Measurements from ENCODE around the gene SPECC1L. TPM values are rescaled to one million over a fixed set of nuclear protein-coding genes. Genes with fewer than 3 reads are reported as not detected.
"Not testable (repeated sequence)": the region's sequence is repeated elsewhere in the genome, so short reads cannot be mapped to it uniquely, and the experiment has no call there.

Gene SPECC1L
- total RNA-seq, 1 experiment from 2014 or later: 14.1 TPM

DNA sequence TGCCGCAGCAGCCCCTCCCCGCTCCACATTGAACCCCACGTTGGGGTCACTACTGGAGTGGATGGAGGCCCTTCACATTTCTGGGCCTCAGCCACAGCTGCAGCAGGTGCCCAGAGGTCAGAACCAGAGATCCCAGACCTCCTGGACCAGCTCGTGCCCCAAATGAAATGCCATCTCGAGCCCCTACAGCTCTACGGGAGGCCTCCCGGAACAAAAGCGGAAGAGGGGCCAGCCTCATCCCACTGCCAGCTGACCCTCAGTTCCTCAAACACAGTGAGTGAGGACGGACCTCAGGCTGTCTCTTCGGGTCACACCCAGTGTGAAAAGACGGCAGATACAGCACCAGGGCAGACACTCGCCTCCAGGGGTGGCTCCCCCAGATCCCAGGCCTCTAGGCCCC lies 17.5 kb upstream of the SPECC1L start:
- CTCF ChIA-PET; H4K20me1 ChIP-seq (ENCODE audit: low read length); H3K4me3 ChIP-seq (ENCODE audit: low read length); H3K36me3 ChIP-seq (ENCODE audit: low read depth, low read length); H3K9me2 ChIP-seq (replicated peaks; ENCODE audit: low read length); H3K79me2 ChIP-seq (ENCODE audit: low read length); H3K27me3 ChIP-seq (ENCODE audit: low read length); H3K4me1 ChIP-seq (ENCODE audit: insufficient read depth, low read length); H3K9me3 ChIP-seq (ENCODE audit: low read length); intact Hi-C loops (cut with micrococcal nuclease); BruUV-seq (replicated peaks); H3K9ac ChIP-seq (ENCODE audit: low read length); POLR2A ChIA-PET (ENCODE audit: unreplicated experiment); H3F3A ChIP-seq (ENCODE audit: low read length, unreplicated experiment); H3K27ac ChIP-seq (ENCODE audit: low read length); ATAC-seq; H3K4me2 ChIP-seq (ENCODE audit: low read length); H2AFZ ChIP-seq (ENCODE audit: low read length); DNase-seq: not testable (repeated sequence)

DNA sequence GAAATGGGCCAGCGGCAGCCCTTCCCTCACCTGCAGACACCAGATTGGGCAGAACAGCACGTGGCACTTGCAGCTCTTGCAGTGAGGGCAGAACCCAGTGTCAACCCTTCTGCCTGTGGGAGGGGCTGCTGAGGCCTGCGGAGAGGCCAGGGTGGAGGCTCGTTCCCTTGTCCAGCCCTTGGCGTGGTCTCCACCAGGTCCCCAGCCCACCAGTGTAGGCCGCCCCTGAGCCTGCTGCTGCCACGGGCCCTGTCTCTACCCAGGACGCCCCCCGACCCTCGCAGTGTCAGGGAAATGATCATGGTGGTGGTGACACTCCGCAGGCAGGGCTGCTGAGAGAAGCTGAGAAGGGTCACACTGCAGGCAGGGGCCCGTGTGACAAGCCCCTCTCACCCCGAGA lies 14.5 kb upstream of the SPECC1L start:
- H3F3A ChIP-seq (ENCODE audit: low read length, unreplicated experiment); BruUV-seq (replicated peaks); H4K20me1 ChIP-seq (ENCODE audit: low read length); DNase-seq; H3K27me3 ChIP-seq (ENCODE audit: low read length); H3K9me2 ChIP-seq (replicated peaks; ENCODE audit: low read length); H3K79me2 ChIP-seq (ENCODE audit: low read length); intact Hi-C loops (cut with micrococcal nuclease); H3K4me1 ChIP-seq (ENCODE audit: insufficient read depth, low read length); H3K4me3 ChIP-seq (ENCODE audit: low read length); H3K36me3 ChIP-seq (ENCODE audit: low read depth, low read length); H3K4me2 ChIP-seq (ENCODE audit: low read length); H3K9ac ChIP-seq (ENCODE audit: low read length); H3K27ac ChIP-seq (ENCODE audit: low read length); H3K9me3 ChIP-seq (ENCODE audit: low read length); H2AFZ ChIP-seq (ENCODE audit: low read length); CTCF ChIA-PET; POLR2A ChIA-PET (ENCODE audit: unreplicated experiment); ATAC-seq: not testable (repeated sequence)

DNA sequence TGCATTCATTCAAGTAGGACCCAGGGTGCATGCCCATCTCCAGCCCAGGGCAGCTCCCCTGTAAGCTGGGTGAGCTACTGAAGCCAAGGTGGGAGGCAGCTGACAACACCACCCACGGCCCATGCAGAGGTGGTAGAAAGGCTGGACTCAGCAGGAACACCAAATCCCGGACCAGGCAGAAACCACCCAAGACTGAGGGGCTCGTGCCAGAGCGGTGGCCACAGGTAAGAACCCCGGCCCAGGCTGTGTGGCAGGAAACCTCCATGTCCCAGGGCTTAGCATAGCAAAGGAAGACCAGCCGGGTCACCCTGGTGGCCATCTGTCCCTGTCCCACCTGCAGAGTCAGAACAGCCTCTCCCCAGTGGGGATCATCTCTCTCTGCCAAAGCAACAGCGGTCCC lies 13.9 kb upstream of the SPECC1L start:
- H3K36me3 ChIP-seq (ENCODE audit: low read depth, low read length); DNase-seq; H2AFZ ChIP-seq (ENCODE audit: low read length); H3K4me3 ChIP-seq (ENCODE audit: low read length); H3K27ac ChIP-seq (ENCODE audit: low read length); H4K20me1 ChIP-seq (ENCODE audit: low read length); H3K27me3 ChIP-seq (ENCODE audit: low read length); H3K4me1 ChIP-seq (ENCODE audit: insufficient read depth, low read length); H3K9ac ChIP-seq (ENCODE audit: low read length); BruUV-seq (replicated peaks); H3K9me2 ChIP-seq (replicated peaks; ENCODE audit: low read length); H3K9me3 ChIP-seq (ENCODE audit: low read length); CTCF ChIA-PET; intact Hi-C loops (cut with micrococcal nuclease); H3K4me2 ChIP-seq (ENCODE audit: low read length); ATAC-seq; H3K79me2 ChIP-seq (ENCODE audit: low read length); H3F3A ChIP-seq (ENCODE audit: low read length, unreplicated experiment); POLR2A ChIA-PET (ENCODE audit: unreplicated experiment): not testable (repeated sequence)

DNA sequence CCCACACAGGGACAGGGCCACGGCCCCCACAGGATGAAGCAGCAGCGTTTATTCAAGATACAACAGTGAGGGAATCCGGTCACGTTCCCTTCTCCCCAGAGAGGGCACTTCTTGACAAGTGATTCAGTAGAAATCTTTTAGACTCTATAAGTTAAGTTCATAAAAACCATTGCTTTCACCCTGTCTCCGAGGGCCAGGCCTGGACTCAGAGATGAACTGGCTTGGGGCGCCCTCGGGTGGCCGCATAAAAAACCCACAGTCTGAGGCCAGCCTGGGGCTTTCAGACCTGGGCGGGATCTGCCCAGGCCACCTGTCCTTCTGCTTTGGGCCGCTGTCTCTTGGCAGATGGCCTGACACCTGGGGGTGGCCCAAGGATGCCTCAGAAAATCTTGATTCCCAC lies 11.2 kb upstream of the SPECC1L start:
- H3K27me3 ChIP-seq (ENCODE audit: low read length); BruUV-seq (replicated peaks); CTCF ChIA-PET; H3K9ac ChIP-seq (ENCODE audit: low read length); POLR2A ChIA-PET (ENCODE audit: unreplicated experiment); ATAC-seq; intact Hi-C loops (cut with micrococcal nuclease); H2AFZ ChIP-seq (ENCODE audit: low read length); H3K4me1 ChIP-seq (ENCODE audit: insufficient read depth, low read length); H4K20me1 ChIP-seq (ENCODE audit: low read length); H3K9me3 ChIP-seq (ENCODE audit: low read length); H3K79me2 ChIP-seq (ENCODE audit: low read length); H3F3A ChIP-seq (ENCODE audit: low read length, unreplicated experiment); H3K4me3 ChIP-seq (ENCODE audit: low read length); H3K4me2 ChIP-seq (ENCODE audit: low read length); H3K36me3 ChIP-seq (ENCODE audit: low read depth, low read length); H3K9me2 ChIP-seq (replicated peaks; ENCODE audit: low read length); H3K27ac ChIP-seq (ENCODE audit: low read length): not testable (repeated sequence)
- TF ChIP-seq, protein P1, sequence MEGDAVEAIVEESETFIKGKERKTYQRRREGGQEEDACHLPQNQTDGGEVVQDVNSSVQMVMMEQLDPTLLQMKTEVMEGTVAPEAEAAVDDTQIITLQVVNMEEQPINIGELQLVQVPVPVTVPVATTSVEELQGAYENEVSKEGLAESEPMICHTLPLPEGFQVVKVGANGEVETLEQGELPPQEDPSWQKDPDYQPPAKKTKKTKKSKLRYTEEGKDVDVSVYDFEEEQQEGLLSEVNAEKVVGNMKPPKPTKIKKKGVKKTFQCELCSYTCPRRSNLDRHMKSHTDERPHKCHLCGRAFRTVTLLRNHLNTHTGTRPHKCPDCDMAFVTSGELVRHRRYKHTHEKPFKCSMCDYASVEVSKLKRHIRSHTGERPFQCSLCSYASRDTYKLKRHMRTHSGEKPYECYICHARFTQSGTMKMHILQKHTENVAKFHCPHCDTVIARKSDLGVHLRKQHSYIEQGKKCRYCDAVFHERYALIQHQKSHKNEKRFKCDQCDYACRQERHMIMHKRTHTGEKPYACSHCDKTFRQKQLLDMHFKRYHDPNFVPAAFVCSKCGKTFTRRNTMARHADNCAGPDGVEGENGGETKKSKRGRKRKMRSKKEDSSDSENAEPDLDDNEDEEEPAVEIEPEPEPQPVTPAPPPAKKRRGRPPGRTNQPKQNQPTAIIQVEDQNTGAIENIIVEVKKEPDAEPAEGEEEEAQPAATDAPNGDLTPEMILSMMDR (conservative IDR thresholded peaks at IDR 0.05; ENCODE audit: low read depth, low read length): peak; percentile 40
- peak; percentile 71 for DNase-seq

- H3K9me2 ChIP-seq (replicated peaks; ENCODE audit: low read length); H3K9ac ChIP-seq (ENCODE audit: low read length); H3F3A ChIP-seq (ENCODE audit: low read length, unreplicated experiment); intact Hi-C loops (cut with micrococcal nuclease); H3K79me2 ChIP-seq (ENCODE audit: low read length); H3K27me3 ChIP-seq (ENCODE audit: low read length); H3K4me3 ChIP-seq (ENCODE audit: low read length); H3K9me3 ChIP-seq (ENCODE audit: low read length); BruUV-seq (replicated peaks); ATAC-seq; H3K4me1 ChIP-seq (ENCODE audit: insufficient read depth, low read length); H2AFZ ChIP-seq (ENCODE audit: low read length); H4K20me1 ChIP-seq (ENCODE audit: low read length); H3K27ac ChIP-seq (ENCODE audit: low read length); CTCF ChIA-PET; H3K36me3 ChIP-seq (ENCODE audit: low read depth, low read length); DNase-seq; H3K4me2 ChIP-seq (ENCODE audit: low read length); POLR2A ChIA-PET (ENCODE audit: unreplicated experiment): not testable (repeated sequence)
Observed at GRCh38 chr22:24262185-24262749, 8.4 kb upstream of the SPECC1L start.

GRCh38 chr22:24263479-24263878 lies 7.2 kb upstream of the SPECC1L start:
- H3K36me3 ChIP-seq (ENCODE audit: low read depth, low read length); H3K9ac ChIP-seq (ENCODE audit: low read length); intact Hi-C loops (cut with micrococcal nuclease); POLR2A ChIA-PET (ENCODE audit: unreplicated experiment); H3K9me3 ChIP-seq (ENCODE audit: low read length); BruUV-seq (replicated peaks); H3K27me3 ChIP-seq (ENCODE audit: low read length); H4K20me1 ChIP-seq (ENCODE audit: low read length); H3K4me3 ChIP-seq (ENCODE audit: low read length); DNase-seq; H3K4me1 ChIP-seq (ENCODE audit: insufficient read depth, low read length); H3F3A ChIP-seq (ENCODE audit: low read length, unreplicated experiment); ATAC-seq; CTCF ChIA-PET; H2AFZ ChIP-seq (ENCODE audit: low read length); H3K9me2 ChIP-seq (replicated peaks; ENCODE audit: low read length); H3K4me2 ChIP-seq (ENCODE audit: low read length); H3K79me2 ChIP-seq (ENCODE audit: low read length); H3K27ac ChIP-seq (ENCODE audit: low read length): not testable (repeated sequence)

Data from PC-3 (cell line).